ENCODE measurements around the gene PPP1R12A. TPM values are rescaled to one million over a fixed set of nuclear protein-coding genes. Genes with fewer than 3 reads are reported as not detected.
"Not testable (repeated sequence)": the region's sequence is repeated elsewhere in the genome, so short reads cannot be mapped to it uniquely, and the experiment has no call there.

PPP1R12A gene
- polyA plus RNA-seq, 4 donors, result 69.7 to 94.2 (median 88.2) TPM

- DNase-seq (ENCODE audit: low read depth in 4 of 4, low spot score in 3 of 4), result no peak
These were observed 87.5 kb downstream of the PPP1R12A start for GRCh38 chr12:79847417-79847816.

- DNase-seq (ENCODE audit: low read depth in 4 of 4, low spot score in 3 of 4), result no peak
These were observed 90.2 kb downstream of the PPP1R12A start for GRCh38 chr12:79844693-79845092.

GRCh38 chr12:79843978-79844377 lies 90.9 kb downstream of the PPP1R12A start:
- DNase-seq (ENCODE audit: low read depth in 4 of 4, low spot score in 3 of 4), result no peak

GRCh38 chr12:79842630-79843029 lies 92.3 kb downstream of the PPP1R12A start:
- DNase-seq (ENCODE audit: low read depth in 4 of 4, low spot score in 3 of 4), result no peak

GRCh38 chr12:79841878-79842265 lies 93.0 kb downstream of the PPP1R12A start:
- DNase-seq (ENCODE audit: low read depth in 4 of 4, low spot score in 3 of 4), result no peak

GRCh38 chr12:79841248-79841877 lies 93.5 kb downstream of the PPP1R12A start:
- DNase-seq (ENCODE audit: low read depth in 4 of 4, low spot score in 3 of 4), result no peak

GRCh38 chr12:79838359-79838758 lies 96.5 kb downstream of the PPP1R12A start:
- no peak for DNase-seq (ENCODE audit: low read depth in 4 of 4, low spot score in 3 of 4)

- DNase-seq (ENCODE audit: low read depth in 4 of 4, low spot score in 3 of 4), result no peak
These were observed 97.3 kb downstream of the PPP1R12A start for GRCh38 chr12:79837575-79837974.

GRCh38 chr12:79835377-79835843 lies 99.5 kb downstream of the PPP1R12A start:
- no peak for DNase-seq (ENCODE audit: low read depth in 4 of 4, low spot score in 3 of 4)

GRCh38 chr12:79834712-79835376 lies 100.1 kb downstream of the PPP1R12A start:
- DNase-seq (ENCODE audit: low read depth in 4 of 4, low spot score in 3 of 4), result peak in 2 of 4 donors; percentile 4 to 18

GRCh38 chr12:79830440-79830839 lies 104.5 kb downstream of the PPP1R12A start:
- DNase-seq (ENCODE audit: low read depth in 4 of 4, low spot score in 3 of 4), result no peak

GRCh38 chr12:79828924-79829323 lies 106.0 kb downstream of the PPP1R12A start:
- DNase-seq (ENCODE audit: low read depth in 4 of 4, low spot score in 3 of 4), result no peak

- no peak for DNase-seq (ENCODE audit: low read depth in 4 of 4, low spot score in 3 of 4)
These were observed 107.4 kb downstream of the PPP1R12A start for GRCh38 chr12:79827484-79827883.

- DNase-seq (ENCODE audit: low read depth in 4 of 4, low spot score in 3 of 4), result no peak
These were observed 108.4 kb downstream of the PPP1R12A start for GRCh38 chr12:79826267-79827128.

GRCh38 chr12:79822475-79822874 lies 112.4 kb downstream of the PPP1R12A start:
- no peak for DNase-seq (ENCODE audit: low read depth in 4 of 4, low spot score in 3 of 4)

- DNase-seq (ENCODE audit: low read depth in 4 of 4, low spot score in 3 of 4), result no peak
These were observed 116.0 kb downstream of the PPP1R12A start for GRCh38 chr12:79818856-79819255.

- not testable (repeated sequence) for DNase-seq (ENCODE audit: low read depth in 4 of 4, low spot score in 3 of 4)
These were observed 150.4 kb downstream of the PPP1R12A start for GRCh38 chr12:79784366-79785065.

- DNase-seq (ENCODE audit: low read depth in 4 of 4, low spot score in 3 of 4), result no peak
These were observed 152.6 kb downstream of the PPP1R12A start for GRCh38 chr12:79782172-79782900.

GRCh38 chr12:79778802-79779448 lies 156.0 kb downstream of the PPP1R12A start:
- no peak for DNase-seq (ENCODE audit: low read depth in 4 of 4, low spot score in 3 of 4)

GRCh38 chr12:79776111-79776510 lies 158.8 kb downstream of the PPP1R12A start:
- no peak for DNase-seq (ENCODE audit: low read depth in 4 of 4, low spot score in 3 of 4)
